Thyroid gland (tissue), 4 donors: ENCODE data around the gene ZNF496.

Experiments used
- POLR2A ChIP-seq, 2 donors: fragments of 450-650 bp; IDR thresholded peaks; one replicate each; pipeline ENCODE4 v1.6.1; 2017; ENCODE audit warnings: antibody characterized with exemption in 2 of 2, mild to moderate bottlenecking in 2 of 2, moderate library complexity in 1 of 2
- TF ChIP-seq, protein P1 (sequence below), 6 experiments: fragments of 200-600 bp in 3 of 6; fragments of 450-650 bp in 3 of 6; sonication (generic) in 3 of 6; IDR thresholded peaks; one replicate each; pipeline ENCODE4 v1.5.1; 2016 to 2019; ENCODE audit warnings: antibody characterized with exemption in 6 of 6, mild to moderate bottlenecking in 2 of 6, inconsistent platforms in 1 of 6, moderate library complexity in 1 of 6

DNA sequence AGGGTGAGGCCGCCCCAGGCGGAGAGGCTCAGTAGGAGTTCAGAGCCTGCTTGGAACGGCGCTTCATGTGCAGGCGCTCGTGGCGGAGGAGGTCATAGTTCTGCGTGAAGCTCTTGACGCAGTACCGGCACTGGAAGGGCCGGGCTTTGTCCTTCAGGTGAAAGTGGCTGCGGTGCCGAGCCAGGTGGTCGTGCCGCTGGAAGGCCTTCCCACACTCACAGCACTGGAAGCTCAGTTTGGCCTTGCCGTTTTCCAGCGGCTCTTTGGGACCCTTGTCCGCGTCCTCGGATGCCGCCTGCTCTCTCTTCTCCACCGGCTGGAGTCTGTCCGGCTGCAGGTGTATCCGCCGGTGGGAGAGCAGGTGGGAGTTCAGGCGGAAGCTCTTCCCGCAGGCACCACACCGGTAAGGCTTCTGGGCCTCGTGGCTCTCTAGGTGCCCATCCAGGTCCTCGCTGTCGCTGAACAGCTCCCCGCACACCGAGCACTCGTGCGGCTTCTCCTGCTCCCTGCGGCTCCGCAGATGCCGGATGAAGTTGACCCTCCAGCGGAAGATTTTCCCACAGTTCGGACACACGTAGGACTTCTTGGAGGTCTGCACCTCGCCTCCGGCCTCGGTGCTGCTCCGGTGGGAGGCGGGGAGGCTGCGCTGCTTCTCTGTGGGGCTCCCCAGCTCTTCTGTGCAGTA is 31.0 kb downstream of the ZNF496 start:
- TF ChIP-seq, protein P1, sequence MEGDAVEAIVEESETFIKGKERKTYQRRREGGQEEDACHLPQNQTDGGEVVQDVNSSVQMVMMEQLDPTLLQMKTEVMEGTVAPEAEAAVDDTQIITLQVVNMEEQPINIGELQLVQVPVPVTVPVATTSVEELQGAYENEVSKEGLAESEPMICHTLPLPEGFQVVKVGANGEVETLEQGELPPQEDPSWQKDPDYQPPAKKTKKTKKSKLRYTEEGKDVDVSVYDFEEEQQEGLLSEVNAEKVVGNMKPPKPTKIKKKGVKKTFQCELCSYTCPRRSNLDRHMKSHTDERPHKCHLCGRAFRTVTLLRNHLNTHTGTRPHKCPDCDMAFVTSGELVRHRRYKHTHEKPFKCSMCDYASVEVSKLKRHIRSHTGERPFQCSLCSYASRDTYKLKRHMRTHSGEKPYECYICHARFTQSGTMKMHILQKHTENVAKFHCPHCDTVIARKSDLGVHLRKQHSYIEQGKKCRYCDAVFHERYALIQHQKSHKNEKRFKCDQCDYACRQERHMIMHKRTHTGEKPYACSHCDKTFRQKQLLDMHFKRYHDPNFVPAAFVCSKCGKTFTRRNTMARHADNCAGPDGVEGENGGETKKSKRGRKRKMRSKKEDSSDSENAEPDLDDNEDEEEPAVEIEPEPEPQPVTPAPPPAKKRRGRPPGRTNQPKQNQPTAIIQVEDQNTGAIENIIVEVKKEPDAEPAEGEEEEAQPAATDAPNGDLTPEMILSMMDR (IDR thresholded peaks at IDR 0.05) = no peak
- TF ChIP-seq POLR2A (IDR thresholded peaks at IDR 0.05) = no peak
